NCI-H345 treated with DMSO at 0.1 percent for 48 hours (cell line): ENCODE results near the gene ESD.
"Not testable (repeated sequence)": the region's sequence is repeated elsewhere in the genome, so short reads cannot be mapped to it uniquely, and the experiment has no call there.

Source experiments
- DNase-seq: peaks from one replicate; lab custom pipeline; 2025; ENCODE audit not compliant: unreplicated experiment; lab: John Stamatoyannopoulos, UW

ESD gene

GRCh38 chr13:46796129-46796514 lies 839 bp downstream of the ESD start:
- DNase-seq: no peak

- DNase-seq: no peak
Measured at GRCh38 chr13:46795321-46795720, 1.6 kb downstream of the ESD start.

GRCh38 chr13:46783504-46783903 lies 13.5 kb downstream of the ESD start:
- DNase-seq: no peak

- no peak for DNase-seq
Measured at GRCh38 chr13:46782691-46783090, 14.3 kb downstream of the ESD start.

- DNase-seq: no peak
Measured at GRCh38 chr13:46782066-46782465, 14.9 kb downstream of the ESD start.

- DNase-seq: no peak
Measured at GRCh38 chr13:46778890-46779289, 18.1 kb downstream of the ESD start.

- DNase-seq: no peak
Measured at GRCh38 chr13:46778095-46778494, 18.9 kb downstream of the ESD start.

- no peak for DNase-seq
Measured at GRCh38 chr13:46775385-46776107, 21.4 kb downstream of the ESD start.

GRCh38 chr13:46773541-46773940 lies 23.4 kb downstream of the ESD start:
- no peak for DNase-seq

GRCh38 chr13:46771693-46772092 lies 25.3 kb downstream of the ESD start:
- no peak for DNase-seq

- not testable (repeated sequence) for DNase-seq
Measured at GRCh38 chr13:46769925-46770324, 27.0 kb downstream of the ESD start.

- DNase-seq: no peak
Measured at GRCh38 chr13:46761866-46762265, 35.1 kb downstream of the ESD start.

- no peak for DNase-seq
Measured at GRCh38 chr13:46761174-46761573, 35.8 kb downstream of the ESD start.

- DNase-seq: no peak
Measured at GRCh38 chr13:46759846-46760245, 37.1 kb downstream of the ESD start.

- DNase-seq: no peak
Measured at GRCh38 chr13:46757640-46758039, 39.3 kb downstream of the ESD start.

GRCh38 chr13:46756977-46757376 lies 40.0 kb downstream of the ESD start:
- no peak for DNase-seq

GRCh38 chr13:46755508-46755907 lies 41.5 kb downstream of the ESD start:
- DNase-seq: not testable (repeated sequence)

GRCh38 chr13:46754812-46755211 lies 42.1 kb downstream of the ESD start:
- no peak for DNase-seq

- DNase-seq: no peak
Measured at GRCh38 chr13:46753917-46754316, 43.0 kb downstream of the ESD start.

GRCh38 chr13:46753137-46753536 lies 43.8 kb downstream of the ESD start:
- DNase-seq: no peak

GRCh38 chr13:46751811-46752635 lies 44.9 kb downstream of the ESD start:
- no peak for DNase-seq

GRCh38 chr13:46749951-46750350 lies 47.0 kb downstream of the ESD start:
- DNase-seq: no peak
